Mammary epithelial cell (primary cell): ENCODE measurements around the gene SUN1.

Source experiments
- CTCF ChIP-seq, 2 donors: IDR thresholded peaks in 1 of 2; conservative IDR thresholded peaks in 1 of 2; 2 replicates each; pipeline ENCODE4 v1.5.1; 2011 to 2012; ENCODE audit warnings: inconsistent platforms in 2 of 2, low read length in 2 of 2, mild to moderate bottlenecking in 2 of 2, control low read depth in 1 of 2, low read depth in 1 of 2; ENCODE audit not compliant: insufficient read depth in 1 of 2; ENCODE audit errors: extremely low read depth in 1 of 2
- EZH2 ChIP-seq: IDR thresholded peaks from 2 replicates; pipeline ENCODE4 v1.6.1; 2012; ENCODE audit warnings: low read length, inconsistent platforms, borderline replicate concordance

- no peak for TF ChIP-seq EZH2
- no peak for TF ChIP-seq CTCF (conservative IDR thresholded peaks at IDR 0.05 in 1 of 2, IDR thresholded peaks at IDR 0.05 in 1 of 2; ENCODE audit: extremely low read depth in 1 of 2, insufficient read depth in 1 of 2, low read depth in 1 of 2, low read length in 2 of 2)
These were observed 29.0 kb upstream of the SUN1 start for GRCh38 chr7:803243-803635.
